ENCODE results near the gene FBXL4.

Gene FBXL4

GRCh38 chr6:98905759-98906158 lies 42.0 kb downstream of the FBXL4 start:
- TF ChIP-seq MYC (IDR thresholded peaks at IDR 0.05; ENCODE audit: low read depth, low read length): no peak
- TF ChIP-seq MAX (IDR thresholded peaks at IDR 0.05; ENCODE audit: low read depth, low read length): no peak
- DNase-seq (ENCODE audit: low read depth): no peak
- H3K4me3 ChIP-seq (ENCODE audit: low read depth, low read length): no peak overlapping the region

GRCh38 chr6:98904096-98904495 lies 43.6 kb downstream of the FBXL4 start:
- TF ChIP-seq MAX (IDR thresholded peaks at IDR 0.05; ENCODE audit: low read depth, low read length) (no peak), MYC (IDR thresholded peaks at IDR 0.05; ENCODE audit: low read depth, low read length) (no peak), POLR2A (IDR thresholded peaks at IDR 0.05; ENCODE audit: extremely low read depth, insufficient read length) (no peak), CTCF (IDR thresholded peaks at IDR 0.05; ENCODE audit: low read depth, low read length) (no peak)
- no peak overlapping the region for H3K4me3 ChIP-seq (ENCODE audit: low read depth, low read length)
- no peak for DNase-seq (ENCODE audit: low read depth)

GRCh38 chr6:98900706-98901105 lies 47.0 kb downstream of the FBXL4 start:
- no peak for TF ChIP-seq POLR2A (IDR thresholded peaks at IDR 0.05; ENCODE audit: extremely low read depth, insufficient read length)
- DNase-seq (ENCODE audit: low read depth): no peak
- no peak overlapping the region for H3K4me3 ChIP-seq (ENCODE audit: low read depth, low read length)

- no peak for DNase-seq (ENCODE audit: low read depth)
- TF ChIP-seq POLR2A (IDR thresholded peaks at IDR 0.05; ENCODE audit: extremely low read depth, insufficient read length) (no peak), MYC (IDR thresholded peaks at IDR 0.05; ENCODE audit: low read depth, low read length) (no peak), MAX (IDR thresholded peaks at IDR 0.05; ENCODE audit: low read depth, low read length) (no peak), CTCF (IDR thresholded peaks at IDR 0.05; ENCODE audit: low read depth, low read length) (no peak)
- H3K4me3 ChIP-seq (ENCODE audit: low read depth, low read length): no peak overlapping the region
Measured at GRCh38 chr6:98894810-98895209, 52.9 kb downstream of the FBXL4 start.

- no peak overlapping the region for H3K4me3 ChIP-seq (ENCODE audit: low read depth, low read length)
- TF ChIP-seq CTCF (IDR thresholded peaks at IDR 0.05; ENCODE audit: low read depth, low read length) (no peak), POLR2A (IDR thresholded peaks at IDR 0.05; ENCODE audit: extremely low read depth, insufficient read length) (no peak), MYC (IDR thresholded peaks at IDR 0.05; ENCODE audit: low read depth, low read length) (no peak), MAX (IDR thresholded peaks at IDR 0.05; ENCODE audit: low read depth, low read length) (no peak)
- DNase-seq (ENCODE audit: low read depth): no peak
Measured at GRCh38 chr6:98887650-98888049, 60.1 kb downstream of the FBXL4 start.

- no peak for TF ChIP-seq MAX (IDR thresholded peaks at IDR 0.05; ENCODE audit: low read depth, low read length)
- no peak for TF ChIP-seq POLR2A (IDR thresholded peaks at IDR 0.05; ENCODE audit: extremely low read depth, insufficient read length)
- TF ChIP-seq MYC (IDR thresholded peaks at IDR 0.05; ENCODE audit: low read depth, low read length): no peak
- no peak for TF ChIP-seq CTCF (IDR thresholded peaks at IDR 0.05; ENCODE audit: low read depth, low read length)
- H3K4me3 ChIP-seq (ENCODE audit: low read depth, low read length): no peak overlapping the region
- no peak for DNase-seq (ENCODE audit: low read depth)
Measured at GRCh38 chr6:98885330-98885729, 62.4 kb downstream of the FBXL4 start.

GRCh38 chr6:98880486-98880885 lies 67.3 kb downstream of the FBXL4 start:
- no peak overlapping the region for H3K4me3 ChIP-seq (ENCODE audit: low read depth, low read length)
- TF ChIP-seq CTCF (IDR thresholded peaks at IDR 0.05; ENCODE audit: low read depth, low read length) (no peak), POLR2A (IDR thresholded peaks at IDR 0.05; ENCODE audit: extremely low read depth, insufficient read length) (no peak), MAX (IDR thresholded peaks at IDR 0.05; ENCODE audit: low read depth, low read length) (no peak), MYC (IDR thresholded peaks at IDR 0.05; ENCODE audit: low read depth, low read length) (no peak)
- no peak for DNase-seq (ENCODE audit: low read depth)

Measured in NB4 (cell line).